Measurements from ENCODE around the gene DZIP1L. TPM values are rescaled to one million over a fixed set of nuclear protein-coding genes. Genes with fewer than 3 reads are reported as not detected.

Gene DZIP1L
- total and polyA plus RNA-seq, 2 donors (not counting 3 experiments of a cell fraction or from before 2014, with no cell fraction given): 3.0 to 17.9 TPM

DNA sequence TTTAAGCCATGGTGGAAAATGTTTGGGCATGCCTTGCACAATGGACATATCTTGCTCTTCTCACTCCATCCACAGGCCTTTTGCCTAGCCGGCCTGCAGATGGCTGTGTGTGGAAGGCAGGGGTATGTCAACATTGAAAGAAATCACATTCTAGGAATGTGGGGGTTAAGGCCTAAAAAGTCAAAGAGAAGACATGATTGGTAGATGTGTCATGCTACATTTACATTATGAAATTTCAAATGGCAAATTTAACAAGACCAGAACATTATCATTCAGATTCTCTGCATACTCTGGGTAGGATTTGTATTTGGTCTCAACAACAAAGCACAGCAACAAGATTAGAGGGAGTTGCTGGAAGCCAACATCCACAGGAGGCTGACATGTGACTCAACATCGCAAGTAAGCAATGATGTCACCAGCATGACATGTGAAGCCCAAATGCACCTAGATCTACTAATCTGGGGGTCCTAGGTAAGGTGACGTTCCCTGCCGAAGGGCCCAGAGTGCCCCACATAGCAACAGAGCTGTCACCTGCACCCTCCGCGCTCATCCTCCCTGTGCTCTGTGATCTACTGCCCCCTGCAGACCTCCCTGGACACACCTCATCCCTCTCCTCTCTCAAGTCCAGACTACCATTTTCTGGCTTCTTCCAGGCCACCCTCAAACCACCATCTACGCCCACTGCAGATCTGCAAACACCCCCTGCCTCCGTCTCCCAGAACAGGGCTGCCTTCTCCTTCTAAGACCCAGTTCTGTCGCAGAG, 66.1 kb downstream of the DZIP1L start:
- BruUV-seq (replicated peaks): no TSS peak
- Histone ChIP-seq H2AFZ (ENCODE audit: low read depth, low read length) (no peak overlapping the region), H3K9me1 (replicated peaks; ENCODE audit: control insufficient read depth, extremely low read depth, insufficient read depth, low read length) (no peaks in the 10 kb centered on the region), H3K9ac (replicated peaks; ENCODE audit: extremely low read depth, insufficient read depth, low read length) (no peak overlapping the region), H3K4me3 (replicated peaks in 1 of 3; ENCODE audit: insufficient read depth in 1 of 3, low read depth in 1 of 3, low read length in 3 of 3) (no peak overlapping the region), H3K4me2 (ENCODE audit: insufficient read depth, low read length) (no peak overlapping the region), H3K79me2 (ENCODE audit: control insufficient read depth, insufficient read depth, low read length) (no peaks in the 10 kb centered on the region), H3K36me3 (ENCODE audit: control insufficient read depth in 2 of 2, extremely low read depth in 1 of 2, insufficient read depth in 2 of 2, low read length in 2 of 2) (no peaks in the 10 kb centered on the region), H3K9me3 (replicated peaks; ENCODE audit: control insufficient read depth, insufficient read depth, low read length) (no peaks in the 10 kb centered on the region), H3K27ac (ENCODE audit: insufficient read depth, low read depth, low read length) (no peak overlapping the region), H4K20me1 (replicated peaks; ENCODE audit: control insufficient read depth, extremely low read depth, insufficient read depth, low read length) (no peaks in the 10 kb centered on the region), H3K27me3 (ENCODE audit: control insufficient read depth in 2 of 2, insufficient read depth in 2 of 2, low read length in 2 of 2) (no peaks in the 10 kb centered on the region), H3K4me1 (ENCODE audit: control insufficient read depth, extremely low read depth, insufficient read depth, low read length) (no peaks in the 10 kb centered on the region)
- dilution Hi-C loops (cut with MboI; ENCODE audit: extremely low pct_ligation_motif_present, low sequenced_read_pairs) (no loop called here), intact Hi-C loops (cut with micrococcal nuclease) (no loop called here)
- ChIA-PET POLR2A (no interaction called here), CTCF (no interaction called here)
- no peak for FAIRE-seq
- no peak for DNase-seq (ENCODE audit: low read depth, low spot score)
- TF ChIP-seq, protein P1, sequence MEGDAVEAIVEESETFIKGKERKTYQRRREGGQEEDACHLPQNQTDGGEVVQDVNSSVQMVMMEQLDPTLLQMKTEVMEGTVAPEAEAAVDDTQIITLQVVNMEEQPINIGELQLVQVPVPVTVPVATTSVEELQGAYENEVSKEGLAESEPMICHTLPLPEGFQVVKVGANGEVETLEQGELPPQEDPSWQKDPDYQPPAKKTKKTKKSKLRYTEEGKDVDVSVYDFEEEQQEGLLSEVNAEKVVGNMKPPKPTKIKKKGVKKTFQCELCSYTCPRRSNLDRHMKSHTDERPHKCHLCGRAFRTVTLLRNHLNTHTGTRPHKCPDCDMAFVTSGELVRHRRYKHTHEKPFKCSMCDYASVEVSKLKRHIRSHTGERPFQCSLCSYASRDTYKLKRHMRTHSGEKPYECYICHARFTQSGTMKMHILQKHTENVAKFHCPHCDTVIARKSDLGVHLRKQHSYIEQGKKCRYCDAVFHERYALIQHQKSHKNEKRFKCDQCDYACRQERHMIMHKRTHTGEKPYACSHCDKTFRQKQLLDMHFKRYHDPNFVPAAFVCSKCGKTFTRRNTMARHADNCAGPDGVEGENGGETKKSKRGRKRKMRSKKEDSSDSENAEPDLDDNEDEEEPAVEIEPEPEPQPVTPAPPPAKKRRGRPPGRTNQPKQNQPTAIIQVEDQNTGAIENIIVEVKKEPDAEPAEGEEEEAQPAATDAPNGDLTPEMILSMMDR (IDR thresholded peaks at IDR 0.05; ENCODE audit: extremely low read depth in 1 of 2, insufficient read depth in 1 of 2, low read depth in 1 of 2, low read length in 2 of 2): no peak
- TF ChIP-seq POLR2A (IDR thresholded peaks at IDR 0.05; ENCODE audit: low read depth, low read length) (no peak), POLR2AphosphoS5 (IDR thresholded peaks at IDR 0.05; ENCODE audit: insufficient read depth, low read depth, low read length) (no peak), GATA2 (IDR thresholded peaks at IDR 0.05; ENCODE audit: insufficient read depth, insufficient read length, low read depth, low read length) (no peak), FOS (IDR thresholded peaks at IDR 0.05; ENCODE audit: borderline replicate concordance, insufficient read depth, low read length) (no peak), MYC (IDR thresholded peaks at IDR 0.05; ENCODE audit: low read depth, low read length) (no peak), EZH2 (IDR thresholded peaks at IDR 0.05; ENCODE audit: borderline replicate concordance, low read depth, low read length, severe bottlenecking) (no peak), JUN (IDR thresholded peaks at IDR 0.05; ENCODE audit: borderline replicate concordance, insufficient read depth, insufficient read length, low read depth) (no peak)
- TF ChIP-seq, protein P2, sequence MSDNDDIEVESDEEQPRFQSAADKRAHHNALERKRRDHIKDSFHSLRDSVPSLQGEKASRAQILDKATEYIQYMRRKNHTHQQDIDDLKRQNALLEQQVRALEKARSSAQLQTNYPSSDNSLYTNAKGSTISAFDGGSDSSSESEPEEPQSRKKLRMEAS (IDR thresholded peaks at IDR 0.05; ENCODE audit: insufficient read depth, insufficient read length): no peak

All from endothelial cell of umbilical vein (primary cell).